Measurements from ENCODE around the gene OR2T4. TPM values are rescaled to one million over a fixed set of nuclear protein-coding genes. Genes with fewer than 3 reads are reported as not detected.

The OR2T4 gene
- total RNA-seq, 2 experiments from 2014 or later = not detected

DNA sequence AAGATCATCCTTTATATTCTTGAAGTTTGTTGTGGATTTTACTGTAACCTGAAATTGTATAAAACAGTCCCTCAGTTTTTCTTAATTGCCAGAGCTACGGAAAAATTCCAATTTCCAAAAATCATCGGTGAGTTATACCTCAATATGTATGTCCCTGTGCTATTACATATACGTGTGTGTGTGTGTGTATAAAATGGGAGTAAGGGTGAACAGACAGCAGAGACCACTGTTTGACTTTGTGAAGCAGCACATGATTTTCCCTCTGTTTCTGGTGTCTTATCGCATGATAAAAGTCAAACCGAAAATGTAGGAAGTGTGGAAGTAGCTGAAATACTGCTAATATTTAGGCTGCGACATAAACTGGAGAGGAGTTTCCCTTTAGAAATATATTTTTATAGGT lies 42.6 kb downstream of the OR2T4 start:
- ChIA-PET POLR2A (no interaction called here), CTCF (interaction anchor here (1.8 kb wide), 1 partner anchor 403 kb away, joined by 5 read pairs; no protein-coding TSS in a partner anchor)
- no peak overlapping the region for H3K4me3 ChIP-seq (ENCODE audit: low read length)
- no peaks in the 10 kb centered on the region for H3K9me3 ChIP-seq (ENCODE audit: control insufficient read depth in 1 of 2, insufficient read depth in 1 of 2, low read length in 2 of 2)
- Mint-ChIP-seq H3K27me3 (no peaks in the 10 kb centered on the region), H3K4me1 (ENCODE audit: low read depth) (no peaks in the 10 kb centered on the region), H3K4me3 (no peak overlapping the region), H3K9me3 (no peaks in the 10 kb centered on the region), H3K36me3 (ENCODE audit: low read depth) (no peaks in the 10 kb centered on the region), H3K27ac (no peak overlapping the region)
- TF ChIP-seq, protein P1, sequence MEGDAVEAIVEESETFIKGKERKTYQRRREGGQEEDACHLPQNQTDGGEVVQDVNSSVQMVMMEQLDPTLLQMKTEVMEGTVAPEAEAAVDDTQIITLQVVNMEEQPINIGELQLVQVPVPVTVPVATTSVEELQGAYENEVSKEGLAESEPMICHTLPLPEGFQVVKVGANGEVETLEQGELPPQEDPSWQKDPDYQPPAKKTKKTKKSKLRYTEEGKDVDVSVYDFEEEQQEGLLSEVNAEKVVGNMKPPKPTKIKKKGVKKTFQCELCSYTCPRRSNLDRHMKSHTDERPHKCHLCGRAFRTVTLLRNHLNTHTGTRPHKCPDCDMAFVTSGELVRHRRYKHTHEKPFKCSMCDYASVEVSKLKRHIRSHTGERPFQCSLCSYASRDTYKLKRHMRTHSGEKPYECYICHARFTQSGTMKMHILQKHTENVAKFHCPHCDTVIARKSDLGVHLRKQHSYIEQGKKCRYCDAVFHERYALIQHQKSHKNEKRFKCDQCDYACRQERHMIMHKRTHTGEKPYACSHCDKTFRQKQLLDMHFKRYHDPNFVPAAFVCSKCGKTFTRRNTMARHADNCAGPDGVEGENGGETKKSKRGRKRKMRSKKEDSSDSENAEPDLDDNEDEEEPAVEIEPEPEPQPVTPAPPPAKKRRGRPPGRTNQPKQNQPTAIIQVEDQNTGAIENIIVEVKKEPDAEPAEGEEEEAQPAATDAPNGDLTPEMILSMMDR (IDR thresholded peaks at IDR 0.05) = no peak
- peak in 3 of 14 experiments; percentile 11 to 37 (median 15) for DNase-seq
- no peaks in the 10 kb centered on the region for H3K27me3 ChIP-seq (ENCODE audit: control insufficient read depth in 1 of 2, insufficient read depth in 2 of 2, low read length in 2 of 2)
- ATAC-seq (ENCODE audit: poor library complexity) = no peak
- intact Hi-C loops (cut with DNase I, micrococcal nuclease) = loop anchor here (5.0 kb wide), 1 partner anchor 403 kb away; no protein-coding TSS in a partner anchor
- no peaks in the 10 kb centered on the region for H3K36me3 ChIP-seq (ENCODE audit: insufficient read depth, low read length)
- no peak overlapping the region for H3K27ac ChIP-seq (ENCODE audit: low read depth in 1 of 2, low read length in 2 of 2)
- no peaks in the 10 kb centered on the region for H3K4me1 ChIP-seq (ENCODE audit: insufficient read depth, low read length)

DNA sequence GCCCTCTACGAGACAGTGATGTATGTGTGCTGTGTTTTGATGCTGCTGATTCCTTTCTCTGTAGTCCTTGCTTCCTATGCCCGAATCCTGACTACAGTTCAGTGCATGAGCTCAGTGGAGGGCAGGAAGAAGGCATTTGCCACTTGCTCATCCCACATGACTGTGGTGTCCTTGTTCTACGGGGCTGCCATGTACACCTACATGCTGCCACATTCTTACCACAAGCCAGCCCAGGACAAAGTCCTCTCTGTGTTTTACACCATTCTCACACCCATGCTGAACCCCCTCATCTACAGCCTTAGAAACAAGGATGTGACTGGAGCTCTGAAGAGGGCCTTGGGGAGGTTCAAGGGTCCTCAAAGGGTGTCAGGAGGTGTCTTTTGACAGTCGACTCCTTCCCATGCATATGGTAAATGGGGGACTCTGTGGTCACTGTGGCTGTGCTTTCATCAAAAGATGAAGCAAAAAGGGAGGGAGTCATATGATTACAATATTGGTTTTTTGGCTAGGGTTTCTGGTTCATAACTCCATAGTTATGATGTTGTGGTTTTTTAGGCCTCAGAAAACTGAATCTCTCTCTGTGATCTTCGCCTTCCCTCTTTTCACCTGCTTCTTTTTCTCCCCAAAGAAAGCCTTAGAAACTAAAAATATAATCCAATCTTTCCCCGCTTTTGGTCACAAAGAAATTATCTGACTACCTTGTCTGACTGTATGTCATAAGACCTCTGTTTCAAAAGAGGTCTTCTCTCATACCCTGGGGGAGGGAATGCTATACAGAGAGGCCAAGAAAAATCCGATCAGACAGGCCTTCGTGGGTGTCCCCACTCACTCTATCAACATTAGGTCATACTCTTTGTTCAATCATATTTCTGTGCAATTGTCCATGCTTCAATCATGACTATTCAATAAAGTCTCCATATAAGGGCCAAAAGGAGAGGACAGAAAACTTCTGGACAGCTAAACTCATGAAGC lies 45.5 kb downstream of the OR2T4 start:
- Mint-ChIP-seq H3K27me3 (no peaks in the 10 kb centered on the region), H3K4me3 (no peak overlapping the region), H3K36me3 (ENCODE audit: low read depth) (no peaks in the 10 kb centered on the region), H3K4me1 (ENCODE audit: low read depth) (no peaks in the 10 kb centered on the region), H3K9me3 (peaks cover 11% of the 10 kb centered on the region), H3K27ac (no peak overlapping the region)
- H3K4me3 ChIP-seq (ENCODE audit: low read length) = no peak overlapping the region
- no peak for ATAC-seq (ENCODE audit: poor library complexity)
- ChIA-PET POLR2A (no interaction called here), CTCF (no interaction called here)
- no peaks in the 10 kb centered on the region for H3K27me3 ChIP-seq (ENCODE audit: control insufficient read depth in 1 of 2, insufficient read depth in 2 of 2, low read length in 2 of 2)
- H3K36me3 ChIP-seq (ENCODE audit: insufficient read depth, low read length) = no peaks in the 10 kb centered on the region
- no peak for DNase-seq
- TF ChIP-seq, protein P1 (IDR thresholded peaks at IDR 0.05) = no peak
- no peaks in the 10 kb centered on the region for H3K4me1 ChIP-seq (ENCODE audit: insufficient read depth, low read length)
- H3K9me3 ChIP-seq (ENCODE audit: control insufficient read depth in 1 of 2, insufficient read depth in 1 of 2, low read length in 2 of 2) = peaks cover 3 to 5% of the 10 kb centered on the region in 2 experiments
- intact Hi-C loops (cut with DNase I, micrococcal nuclease) = no loop called here
- no peak overlapping the region for H3K27ac ChIP-seq (ENCODE audit: low read depth in 1 of 2, low read length in 2 of 2)

Other genes starting within 250 kb of the OR2T4 start
- gene OR2M5, start 216.5 kb upstream of the OR2T4 start, total RNA-seq = not detected
- gene OR2M2, start 186.8 kb upstream of the OR2T4 start, total RNA-seq = not detected
- gene OR2M3, start 164.4 kb upstream of the OR2T4 start, total RNA-seq = not detected
- not detected for gene OR2M4, start 130.2 kb upstream of the OR2T4 start, total RNA-seq
- under 1 TPM in 1 of 2 experiments, not detected in 1; 0.25 TPM for gene OR2T33, start 83.7 kb upstream of the OR2T4 start, total RNA-seq
- not detected for gene OR2T12, start 58.2 kb upstream of the OR2T4 start, total RNA-seq
- not detected for gene OR2M7, start 37.1 kb upstream of the OR2T4 start, total RNA-seq
- not detected for gene OR14C36, start 12.9 kb upstream of the OR2T4 start, total RNA-seq
- gene OR2T6, start 14.1 kb downstream of the OR2T4 start, total RNA-seq = not detected
- gene OR2T1, start 41.4 kb downstream of the OR2T4 start, total RNA-seq = not detected
- not detected for gene OR2T2, start 84.0 kb downstream of the OR2T4 start, total RNA-seq
- not detected for gene OR2T3, start 111.7 kb downstream of the OR2T4 start, total RNA-seq
- not detected for gene OR2T5, start 126.9 kb downstream of the OR2T4 start, total RNA-seq
- gene OR2G6, start 146.4 kb downstream of the OR2T4 start, total RNA-seq = not detected
- gene OR2T29, start 201.1 kb downstream of the OR2T4 start, total RNA-seq = not detected
- not detected for gene OR2T34, start 213.1 kb downstream of the OR2T4 start, total RNA-seq
- not detected for gene OR2T10, start 236.0 kb downstream of the OR2T4 start, total RNA-seq